RWPE1 (cell line): ENCODE results near the gene OSBPL7.

ENCODE experiments used
- CTCF ChIA-PET: fragments of 350-600 bp; sonication (Branson Sonifier 250); formaldehyde crosslinking; extraction: SDS; loops from one replicate; lab custom pipeline; 2021; lab: Yijun Ruan, JAX
- POLR2A ChIA-PET: fragments of 400-600 bp; formaldehyde crosslinking; extraction: SDS; loops from one replicate; lab custom pipeline; 2020; ENCODE audit warnings: antibody characterized with exemption; ENCODE audit not compliant: low non-redundant PET; lab: Yijun Ruan, JAX
- DNase-seq: peaks from one replicate; pipeline ENCODE4 v3.0.0; 2012; ENCODE audit warnings: low spot score
- H3K27ac ChIP-seq: fragments of 450-650 bp; 2 replicates; pipeline ENCODE4 v1.5.1; 2017
- CTCF ChIP-seq: fragments of 450-650 bp; conservative IDR thresholded peaks from 2 replicates; pipeline ENCODE4 v1.5.1; 2017; ENCODE audit warnings: low read depth, mild to moderate bottlenecking

OSBPL7 gene

GRCh38 chr17:47757386-47757785 is 64.2 kb downstream of the OSBPL7 start:
- H3K27ac ChIP-seq: no peak overlapping the region

More at GRCh38 chr17:47757386-47757785, 64.2 kb downstream of the OSBPL7 start:
- CTCF ChIA-PET: no interaction called here
- no peak for TF ChIP-seq CTCF
- POLR2A ChIA-PET: no interaction called here
- DNase-seq: no peak
